Measurements from ENCODE around the gene CYLD.

The CYLD gene

DNA sequence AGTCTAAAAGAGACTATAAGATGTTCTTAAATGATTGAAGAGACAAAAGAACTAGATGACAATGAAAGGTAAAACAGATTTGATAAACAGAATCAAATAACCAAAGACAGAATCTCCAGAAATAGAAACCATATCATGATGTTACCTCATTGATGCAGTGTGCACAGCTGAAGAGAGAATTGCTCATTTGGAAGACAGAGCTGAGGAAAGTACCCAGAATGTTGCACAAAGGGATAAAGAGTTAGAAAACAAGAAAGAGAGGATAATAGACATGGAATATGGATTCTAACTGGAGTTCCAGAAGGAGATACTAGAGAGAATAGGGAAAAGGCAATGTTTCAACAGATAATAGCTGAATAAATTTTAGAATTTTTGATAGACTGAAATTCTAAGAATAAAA, 47.9 kb downstream of the CYLD start:
- no peaks in the 10 kb centered on the region for H3K27me3 ChIP-seq
- H3K36me3 ChIP-seq: peaks cover 5 to 97% (median 27%) of the 10 kb centered on the region in 11 experiments; a peak in 20 of 22 replicates
- TF ChIP-seq Cebpa-rat (IDR thresholded peaks at IDR 0.05): no peak
- H3K4me1 ChIP-seq: no peaks in the 10 kb centered on the region
- no peak overlapping the region for H3K4me3 ChIP-seq
- H3K9me3 ChIP-seq (replicated peaks in 1 of 11): peaks cover 12 to 21% (median 14%) of the 10 kb centered on the region in 11 experiments; a peak in 21 of 22 replicates
- H3K4me2 ChIP-seq: no peak overlapping the region
- H3K9ac ChIP-seq: no peak overlapping the region
- H4K20me1 ChIP-seq: no peaks in the 10 kb centered on the region; a peak in 1 of 22 replicates
- H3K27ac ChIP-seq: no peak overlapping the region

DNA sequence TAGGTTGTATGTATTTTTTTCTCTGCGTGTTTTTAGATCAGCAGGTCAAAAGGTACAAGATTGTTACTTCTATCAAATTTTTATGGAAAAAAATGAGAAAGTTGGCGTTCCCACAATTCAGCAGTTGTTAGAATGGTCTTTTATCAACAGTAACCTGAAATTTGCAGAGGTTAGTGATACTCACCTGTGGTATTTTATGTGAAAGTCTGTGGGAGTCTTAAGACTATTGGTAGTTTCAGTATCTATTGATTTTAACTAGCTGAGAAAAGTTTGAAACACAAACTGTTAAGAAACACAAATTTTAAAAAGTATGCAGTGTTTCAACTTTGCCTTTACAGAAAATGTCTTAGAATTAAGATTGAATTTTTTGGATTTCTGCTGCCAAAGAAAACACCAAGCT, 49.6 kb downstream of the CYLD start:
- H3K4me2 ChIP-seq: no peak overlapping the region
- TF ChIP-seq Cebpa-rat (IDR thresholded peaks at IDR 0.05): no peak
- no peak overlapping the region for H3K4me3 ChIP-seq
- no peaks in the 10 kb centered on the region for H3K4me1 ChIP-seq
- no peak overlapping the region for H3K27ac ChIP-seq
- H3K9me3 ChIP-seq (replicated peaks in 1 of 11): peaks cover 12 to 21% (median 14%) of the 10 kb centered on the region in 11 experiments; a peak in 21 of 22 replicates
- no peaks in the 10 kb centered on the region for H3K27me3 ChIP-seq
- H4K20me1 ChIP-seq: no peaks in the 10 kb centered on the region; a peak in 1 of 22 replicates
- H3K9ac ChIP-seq: no peak overlapping the region
- H3K36me3 ChIP-seq: peaks cover 5 to 97% (median 39%) of the 10 kb centered on the region in 11 experiments; a peak in 20 of 22 replicates

DNA sequence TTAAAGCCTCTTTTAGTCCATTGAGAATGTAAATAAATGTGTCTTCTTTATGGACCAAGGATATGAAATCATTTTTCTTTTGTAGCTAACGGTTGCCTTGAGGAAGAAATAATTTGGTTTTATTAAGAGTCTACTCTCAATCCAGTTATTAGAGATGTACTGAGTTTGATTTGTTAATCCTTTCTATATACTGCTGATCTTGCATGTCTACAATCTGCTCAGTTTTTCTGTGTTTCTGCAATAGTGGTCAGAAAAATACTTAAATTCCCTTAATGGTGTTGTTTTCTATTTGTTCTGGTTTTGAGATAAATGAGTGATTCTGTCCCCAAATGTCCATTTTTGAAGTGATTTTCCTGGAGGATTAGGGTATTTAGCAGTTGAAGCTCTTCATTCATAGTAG, 54.9 kb downstream of the CYLD start:
- H3K4me2 ChIP-seq: no peak overlapping the region
- no peak overlapping the region for H3K9ac ChIP-seq
- no peak for TF ChIP-seq Cebpa-rat (IDR thresholded peaks at IDR 0.05)
- H3K36me3 ChIP-seq: peaks cover 0 to 89% (median 26%) of the 10 kb centered on the region in 11 experiments; a peak in 14 of 22 replicates
- H3K4me1 ChIP-seq: no peaks in the 10 kb centered on the region; a peak in 1 of 20 replicates
- H3K27ac ChIP-seq: no peak overlapping the region
- no peak overlapping the region for H3K4me3 ChIP-seq
- H3K27me3 ChIP-seq: no peaks in the 10 kb centered on the region
- H4K20me1 ChIP-seq: peaks cover 0 to 4% (median 0%) of the 10 kb centered on the region in 11 experiments; a peak in 1 of 22 replicates
- H3K9me3 ChIP-seq (replicated peaks in 1 of 11): no peaks in the 10 kb centered on the region

DNA sequence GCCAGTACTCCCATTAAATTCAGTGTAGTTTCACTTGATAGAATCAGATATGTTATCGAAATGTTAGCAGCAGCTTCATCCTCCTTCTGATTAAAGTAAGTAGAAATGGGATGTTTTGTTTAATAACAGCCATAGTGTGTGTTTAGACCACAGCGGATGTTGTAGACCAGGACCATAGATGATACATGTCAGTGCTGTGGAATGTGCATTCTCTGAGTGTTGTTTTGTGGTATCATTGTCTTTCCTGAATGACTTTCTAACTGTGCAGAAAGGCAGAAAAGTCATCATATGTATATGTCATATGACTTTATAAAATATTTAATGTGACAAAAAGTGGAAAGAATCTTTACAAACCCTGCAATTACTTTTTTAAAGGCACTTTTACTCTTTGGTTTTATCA, 55.6 kb downstream of the CYLD start:
- no peak for TF ChIP-seq Cebpa-rat (IDR thresholded peaks at IDR 0.05)

DNA sequence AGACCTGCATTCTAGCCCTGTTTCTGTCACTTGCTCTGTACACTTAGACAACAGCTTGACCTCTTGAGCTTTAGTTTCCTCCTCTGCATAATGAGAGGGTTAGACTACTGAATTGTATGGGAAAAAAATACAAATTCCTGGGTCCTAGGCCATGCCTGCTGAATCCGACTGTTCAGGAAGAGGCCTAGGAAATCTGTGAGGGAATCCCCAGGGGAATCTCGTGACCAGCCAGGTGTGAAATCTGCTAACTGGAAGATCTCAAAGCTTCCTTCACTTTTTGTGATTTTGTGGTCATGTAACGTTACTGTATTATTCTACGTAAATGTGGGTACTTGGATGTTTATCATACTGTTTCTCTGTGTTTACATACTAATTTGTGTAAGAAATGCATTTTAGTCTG, 58.2 kb downstream of the CYLD start:
- TF ChIP-seq Cebpa-rat (IDR thresholded peaks at IDR 0.05): no peak
- Histone ChIP-seq H3K4me2 (no peak overlapping the region), H3K4me1 (no peaks in the 10 kb centered on the region; a peak in 1 of 20 replicates), H3K9ac (no peak overlapping the region), H3K27me3 (no peaks in the 10 kb centered on the region), H3K4me3 (no peak overlapping the region), H3K9me3 (replicated peaks in 1 of 11) (no peaks in the 10 kb centered on the region), H3K27ac (no peak overlapping the region), H4K20me1 (peaks cover 0 to 4% (median 0%) of the 10 kb centered on the region in 11 experiments; a peak in 1 of 22 replicates), H3K36me3 (peaks cover 0 to 57% (median 10%) of the 10 kb centered on the region in 11 experiments; a peak in 9 of 22 replicates)

More for the DNA sequence above, 55.6 kb downstream of the CYLD start:
- Histone ChIP-seq H3K4me3 (no peak overlapping the region), H3K36me3 (peaks cover 0 to 83% (median 26%) of the 10 kb centered on the region in 11 experiments; a peak in 14 of 22 replicates), H3K4me2 (no peak overlapping the region), H3K9me3 (replicated peaks in 1 of 11) (no peaks in the 10 kb centered on the region), H3K27me3 (no peaks in the 10 kb centered on the region), H3K27ac (no peak overlapping the region), H3K4me1 (no peaks in the 10 kb centered on the region; a peak in 1 of 20 replicates), H4K20me1 (peaks cover 0 to 4% (median 0%) of the 10 kb centered on the region in 11 experiments; a peak in 1 of 22 replicates), H3K9ac (no peak overlapping the region)

DNA sequence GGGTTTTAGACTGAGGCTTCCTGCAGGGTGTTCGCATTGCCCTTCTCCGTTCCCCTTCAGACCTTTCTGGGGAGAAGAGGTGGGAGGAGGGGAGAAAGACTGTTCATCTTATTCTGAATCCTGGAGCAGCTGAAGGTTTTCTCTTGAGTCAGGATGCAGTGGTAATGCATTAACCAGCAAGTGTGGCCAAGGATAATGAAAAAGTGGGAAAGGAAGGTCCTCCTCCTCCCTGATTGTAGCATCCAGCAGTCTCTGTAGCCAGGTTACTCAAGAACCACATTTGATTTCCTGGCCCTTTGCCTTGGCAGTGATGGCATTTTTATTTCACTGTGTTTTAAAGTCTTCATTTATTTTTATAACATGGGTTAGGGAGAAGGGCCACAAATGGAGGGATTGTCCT, 59.1 kb downstream of the CYLD start:
- no peak overlapping the region for H3K4me2 ChIP-seq
- H3K9me3 ChIP-seq (replicated peaks in 1 of 11): no peaks in the 10 kb centered on the region
- TF ChIP-seq Cebpa-rat (IDR thresholded peaks at IDR 0.05): no peak
- H3K4me3 ChIP-seq: no peak overlapping the region
- H3K27ac ChIP-seq: no peak overlapping the region
- no peaks in the 10 kb centered on the region for H3K27me3 ChIP-seq
- peaks cover 0 to 4% (median 0%) of the 10 kb centered on the region in 11 experiments; a peak in 1 of 22 replicates for H4K20me1 ChIP-seq
- H3K4me1 ChIP-seq: peaks cover 0 to 6% (median 5%) of the 10 kb centered on the region in 10 experiments; a peak in 13 of 20 replicates
- H3K36me3 ChIP-seq: peaks cover 0 to 47% (median under 1%) of the 10 kb centered on the region in 11 experiments; a peak in 9 of 22 replicates
- H3K9ac ChIP-seq: no peak overlapping the region

DNA sequence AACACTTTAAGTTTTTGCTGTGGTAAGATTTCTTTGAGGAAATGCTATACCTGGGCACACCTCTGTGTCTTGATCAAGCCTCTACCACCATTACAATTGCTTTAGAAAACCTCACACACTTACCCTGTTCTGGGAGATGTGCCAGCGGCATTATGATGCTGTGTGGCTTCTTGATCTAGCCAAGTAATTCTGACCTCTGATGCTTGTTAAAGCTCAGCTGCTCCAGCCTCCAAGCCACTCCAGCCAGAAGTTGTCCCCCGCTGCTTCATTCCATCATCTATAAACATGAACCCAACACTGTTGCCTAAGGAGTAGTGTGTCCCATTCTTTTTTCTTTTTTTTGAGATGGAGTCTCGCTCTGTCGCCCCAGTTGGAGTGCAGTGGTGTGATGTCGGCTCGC, 60.1 kb downstream of the CYLD start:
- no peak for TF ChIP-seq Cebpa-rat (IDR thresholded peaks at IDR 0.05)
- no peaks in the 10 kb centered on the region for H3K27me3 ChIP-seq
- peaks cover 0 to 4% (median 0%) of the 10 kb centered on the region in 11 experiments; a peak in 2 of 22 replicates for H4K20me1 ChIP-seq
- no peak overlapping the region for H3K4me2 ChIP-seq
- H3K9me3 ChIP-seq (replicated peaks in 1 of 11): no peaks in the 10 kb centered on the region
- H3K27ac ChIP-seq: no peak overlapping the region
- no peak overlapping the region for H3K4me3 ChIP-seq
- peaks cover 0 to 38% (median 0%) of the 10 kb centered on the region in 11 experiments; a peak in 7 of 22 replicates for H3K36me3 ChIP-seq
- no peak overlapping the region for H3K9ac ChIP-seq
- peaks cover 0 to 15% (median 7%) of the 10 kb centered on the region in 10 experiments; a peak in 13 of 20 replicates for H3K4me1 ChIP-seq

DNA sequence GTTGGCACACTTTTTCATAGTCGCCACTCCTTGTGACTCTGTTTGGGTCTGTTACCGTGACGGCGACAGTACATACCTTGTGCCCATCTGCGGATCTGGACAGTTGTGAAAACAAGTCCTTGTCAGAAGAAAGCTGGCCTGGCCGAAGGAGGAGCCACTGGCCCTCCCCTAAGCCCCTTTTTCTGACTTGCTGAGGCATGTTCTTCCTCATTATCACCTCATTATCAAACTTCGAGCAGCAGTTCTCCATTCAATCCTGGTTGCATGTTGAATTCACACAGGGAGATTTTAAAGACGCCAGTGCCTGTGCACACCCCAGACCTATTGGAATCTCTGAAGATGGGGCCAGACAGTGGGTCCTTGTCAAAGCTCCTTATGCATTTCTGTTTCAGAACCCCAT, 61.1 kb downstream of the CYLD start:
- Histone ChIP-seq H3K27ac (no peak overlapping the region), H3K36me3 (peaks cover 0 to 28% (median 0%) of the 10 kb centered on the region in 11 experiments; a peak in 6 of 22 replicates), H3K27me3 (peaks cover 0 to 6% (median 0%) of the 10 kb centered on the region in 11 experiments; a peak in 3 of 22 replicates), H3K9ac (no peak overlapping the region), H3K4me2 (no peak overlapping the region), H4K20me1 (peaks cover 0 to 13% (median 1%) of the 10 kb centered on the region in 11 experiments; a peak in 5 of 22 replicates), H3K4me3 (no peak overlapping the region), H3K9me3 (replicated peaks in 1 of 11) (no peaks in the 10 kb centered on the region), H3K4me1 (peaks cover 0 to 25% (median 10%) of the 10 kb centered on the region in 10 experiments; a peak in 14 of 20 replicates)
- TF ChIP-seq Cebpa-rat (IDR thresholded peaks at IDR 0.05): no peak

DNA sequence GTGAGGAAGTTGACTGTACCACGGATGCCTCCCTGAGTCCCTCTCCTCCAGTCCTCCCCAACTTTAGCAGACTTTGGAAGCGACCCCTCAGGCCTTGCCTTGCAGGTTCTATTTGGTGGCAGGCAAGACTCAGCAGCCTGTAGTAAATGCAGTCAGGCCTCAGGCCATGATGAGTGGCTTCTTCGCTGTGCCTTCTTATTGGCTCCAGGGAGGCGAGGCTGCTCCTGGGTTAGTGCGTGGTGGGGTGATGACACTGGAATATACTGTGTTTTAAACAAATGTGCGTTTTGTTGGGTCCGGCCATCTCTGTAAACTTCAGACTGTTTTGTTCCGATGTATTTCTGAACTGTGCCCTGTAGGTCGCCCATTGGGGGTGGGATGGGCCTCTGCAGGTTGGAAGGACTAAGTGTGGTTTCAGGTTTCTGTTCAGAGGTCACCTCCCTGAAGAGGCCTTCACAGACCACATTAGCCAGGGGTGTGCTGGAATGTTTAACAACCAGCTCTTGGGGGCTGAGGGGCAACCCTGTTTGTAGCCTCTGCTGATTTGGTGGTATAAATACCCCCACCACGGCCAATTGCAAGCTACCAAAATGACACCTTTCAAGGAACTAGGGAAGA, 62.5 kb downstream of the CYLD start:
- no peak for TF ChIP-seq Cebpa-rat (IDR thresholded peaks at IDR 0.05)
- Histone ChIP-seq H3K9ac (no peak overlapping the region), H3K27me3 (peaks cover 0 to 6% (median 0%) of the 10 kb centered on the region in 11 experiments; a peak in 4 of 22 replicates), H3K9me3 (replicated peaks in 1 of 11) (no peaks in the 10 kb centered on the region), H4K20me1 (peaks cover 0 to 14% (median 4%) of the 10 kb centered on the region in 11 experiments; a peak in 6 of 22 replicates), H3K4me1 (peaks cover 6 to 39% (median 21%) of the 10 kb centered on the region in 10 experiments; a peak in 19 of 20 replicates), H3K4me2 (no peak overlapping the region), H3K27ac (no peak overlapping the region), H3K4me3 (no peak overlapping the region), H3K36me3 (peaks cover 0 to 14% (median 0%) of the 10 kb centered on the region in 11 experiments; a peak in 3 of 22 replicates)
